IMR-90 (cell line): ENCODE measurements around the gene ALK.

Source experiments
- MAFK ChIP-seq: IDR thresholded peaks from 2 replicates; pipeline ENCODE4 v1.6.1; 2012; ENCODE audit warnings: low read depth, low read length, improper control_type of control experiment
- MAZ ChIP-seq: IDR thresholded peaks from 2 replicates; pipeline ENCODE4 v1.6.1; 2012; ENCODE audit warnings: low read depth, mild to moderate bottlenecking, low read length, improper control_type of control experiment, moderate library complexity, borderline replicate concordance
- SMC3 ChIP-seq: fragments of 150-350 bp; IDR thresholded peaks from 2 replicates; pipeline ENCODE4 v1.6.1; 2016; ENCODE audit warnings: low read depth, mild to moderate bottlenecking, antibody characterized with exemption, low read length, moderate library complexity
- TF ChIP-seq, protein P1 (sequence below): conservative IDR thresholded peaks from 2 replicates; pipeline ENCODE4 v1.5.1; 2012; ENCODE audit warnings: mild to moderate bottlenecking, low read depth, low read length, improper control_type of control experiment

DNA sequence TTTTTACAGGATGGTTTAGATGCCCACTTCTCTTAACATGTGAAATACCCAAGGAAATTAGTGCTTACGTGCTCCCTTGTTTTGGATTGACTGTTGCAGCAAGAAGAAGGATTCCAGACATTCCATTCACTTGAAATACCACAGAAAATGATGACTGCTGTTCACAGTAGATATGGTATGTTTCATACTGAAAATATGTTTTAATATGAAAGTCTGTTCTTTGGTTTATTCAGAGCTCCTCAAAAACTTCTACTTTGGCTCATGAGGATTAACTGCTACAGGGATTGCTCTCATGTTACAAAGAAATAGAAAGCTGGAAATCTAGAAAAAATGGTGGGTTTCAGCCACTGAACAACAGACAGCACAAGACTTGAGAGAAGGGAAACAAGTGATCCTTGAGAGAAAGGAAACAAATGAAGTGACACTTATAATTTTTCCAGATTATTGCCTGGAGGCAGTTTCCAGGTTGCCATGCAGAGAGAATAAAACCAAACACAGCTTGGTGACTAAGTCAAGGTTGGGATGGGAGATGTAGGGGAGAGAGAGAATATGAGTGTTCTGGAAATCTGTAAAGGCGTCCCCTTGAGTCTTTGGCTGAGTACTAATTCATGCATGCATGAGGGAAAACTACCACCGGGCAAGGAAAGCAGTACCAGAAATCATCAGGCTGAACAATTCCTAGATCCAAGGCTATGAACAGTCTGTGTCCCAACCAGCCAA is 458.0 kb downstream of the ALK start:
- TF ChIP-seq SMC3 (no peak), MAZ (no peak), MAFK (peak; percentile 41; the same call in 1 of the 2 replicates)
- TF ChIP-seq, protein P1, sequence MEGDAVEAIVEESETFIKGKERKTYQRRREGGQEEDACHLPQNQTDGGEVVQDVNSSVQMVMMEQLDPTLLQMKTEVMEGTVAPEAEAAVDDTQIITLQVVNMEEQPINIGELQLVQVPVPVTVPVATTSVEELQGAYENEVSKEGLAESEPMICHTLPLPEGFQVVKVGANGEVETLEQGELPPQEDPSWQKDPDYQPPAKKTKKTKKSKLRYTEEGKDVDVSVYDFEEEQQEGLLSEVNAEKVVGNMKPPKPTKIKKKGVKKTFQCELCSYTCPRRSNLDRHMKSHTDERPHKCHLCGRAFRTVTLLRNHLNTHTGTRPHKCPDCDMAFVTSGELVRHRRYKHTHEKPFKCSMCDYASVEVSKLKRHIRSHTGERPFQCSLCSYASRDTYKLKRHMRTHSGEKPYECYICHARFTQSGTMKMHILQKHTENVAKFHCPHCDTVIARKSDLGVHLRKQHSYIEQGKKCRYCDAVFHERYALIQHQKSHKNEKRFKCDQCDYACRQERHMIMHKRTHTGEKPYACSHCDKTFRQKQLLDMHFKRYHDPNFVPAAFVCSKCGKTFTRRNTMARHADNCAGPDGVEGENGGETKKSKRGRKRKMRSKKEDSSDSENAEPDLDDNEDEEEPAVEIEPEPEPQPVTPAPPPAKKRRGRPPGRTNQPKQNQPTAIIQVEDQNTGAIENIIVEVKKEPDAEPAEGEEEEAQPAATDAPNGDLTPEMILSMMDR: no peak
